ENCODE data around the gene RCCD1. TPM values are rescaled to one million over a fixed set of nuclear protein-coding genes. Genes with fewer than 3 reads are reported as not detected.

Gene RCCD1
- total and polyA plus RNA-seq, 2 experiments from 2014 or later: 9.8 to 13.0 TPM

- 93% methylated on average over 18 of the region's 18 CpGs for WGBS, 2 experiments (ENCODE audit: low coverage in 1 of 2, low lambda C conversion rate in 2 of 2, missing lambda C conversion rate in 2 of 2)
- H3K79me2 ChIP-seq (ENCODE audit: insufficient read depth): no peaks in the 10 kb centered on the region
- no peak overlapping the region for H3K4me3 ChIP-seq
- peaks cover 22% of the 10 kb centered on the region for H3K36me3 ChIP-seq (ENCODE audit: low read depth)
- H3K4me2 ChIP-seq (ENCODE audit: unreplicated experiment): no peak overlapping the region
- TF ChIP-seq EZH2 (IDR thresholded peaks at IDR 0.05; ENCODE audit: insufficient read depth, poor library complexity, severe bottlenecking) (no peak), EZH2phosphoT487 (IDR thresholded peaks at IDR 0.05; ENCODE audit: insufficient read depth, low read depth) (no peak)
- no peak overlapping the region for H3K27ac ChIP-seq
- no peaks in the 10 kb centered on the region for H3K4me1 ChIP-seq (ENCODE audit: insufficient read depth)
- no peak for DNase-seq
- no peaks in the 10 kb centered on the region for H4K20me1 ChIP-seq (ENCODE audit: insufficient read depth)
- H2AFZ ChIP-seq: no peak overlapping the region
- in situ Hi-C loops (cut with MboI): no loop called here
- H3K9me3 ChIP-seq (ENCODE audit: low read depth): no peaks in the 10 kb centered on the region
- no peaks in the 10 kb centered on the region for H3K9me2 ChIP-seq (ENCODE audit: insufficient read depth)
- no peaks in the 10 kb centered on the region for H3K27me3 ChIP-seq (replicated peaks; ENCODE audit: insufficient read depth)
- no peak overlapping the region for H3K9ac ChIP-seq
- peaks cover 11% of the 10 kb centered on the region; the same call in 1 of the 2 replicates for H3F3A ChIP-seq (ENCODE audit: insufficient read depth)
Observed at GRCh38 chr15:90947577-90948357, 6.9 kb upstream of the RCCD1 start.

GRCh38 chr15:90948506-90948905 is 6.2 kb upstream of the RCCD1 start:
- Histone ChIP-seq H3K27ac (no peak overlapping the region), H3K9ac (no peak overlapping the region), H3K27me3 (replicated peaks; ENCODE audit: insufficient read depth) (no peaks in the 10 kb centered on the region), H3K79me2 (ENCODE audit: insufficient read depth) (no peaks in the 10 kb centered on the region), H3K36me3 (ENCODE audit: low read depth) (peaks cover 15% of the 10 kb centered on the region), H4K20me1 (ENCODE audit: insufficient read depth) (no peaks in the 10 kb centered on the region), H3F3A (ENCODE audit: insufficient read depth) (peaks cover 11% of the 10 kb centered on the region; the same call in 1 of the 2 replicates), H3K9me3 (ENCODE audit: low read depth) (no peaks in the 10 kb centered on the region), H3K4me2 (ENCODE audit: unreplicated experiment) (no peak overlapping the region), H3K9me2 (ENCODE audit: insufficient read depth) (no peaks in the 10 kb centered on the region), H2AFZ (no peak overlapping the region), H3K4me3 (no peak overlapping the region), H3K4me1 (ENCODE audit: insufficient read depth) (no peaks in the 10 kb centered on the region)
- no peak for DNase-seq
- in situ Hi-C loops (cut with MboI): no loop called here
- WGBS, 2 experiments (ENCODE audit: low coverage in 1 of 2, low lambda C conversion rate in 2 of 2, missing lambda C conversion rate in 2 of 2): 98 to 100% methylated on average over 8 of the region's 8 CpGs
- TF ChIP-seq EZH2phosphoT487 (IDR thresholded peaks at IDR 0.05; ENCODE audit: insufficient read depth, low read depth) (no peak), EZH2 (IDR thresholded peaks at IDR 0.05; ENCODE audit: insufficient read depth, poor library complexity, severe bottlenecking) (no peak)

- in situ Hi-C loops (cut with MboI): no loop called here
- no peak overlapping the region for H3K27ac ChIP-seq
Observed at GRCh38 chr15:90949979-90950675, 4.6 kb upstream of the RCCD1 start.

GRCh38 chr15:90950676-90951075 is 4.0 kb upstream of the RCCD1 start:
- WGBS, 2 experiments (ENCODE audit: low coverage in 1 of 2, low lambda C conversion rate in 2 of 2, missing lambda C conversion rate in 2 of 2): 92 to 95% methylated on average over 6 of the region's 6 CpGs
- Histone ChIP-seq H3F3A (ENCODE audit: insufficient read depth) (peaks cover 11% of the 10 kb centered on the region; the same call in 1 of the 2 replicates), H3K9me2 (ENCODE audit: insufficient read depth) (no peaks in the 10 kb centered on the region), H3K9ac (no peak overlapping the region), H2AFZ (no peak overlapping the region), H3K27ac (no peak overlapping the region), H3K4me3 (no peak overlapping the region), H3K79me2 (ENCODE audit: insufficient read depth) (no peaks in the 10 kb centered on the region), H3K4me1 (ENCODE audit: insufficient read depth) (peaks cover 5% of the 10 kb centered on the region; the same call in 1 of the 2 replicates), H3K4me2 (ENCODE audit: unreplicated experiment) (no peak overlapping the region), H3K36me3 (ENCODE audit: low read depth) (no peaks in the 10 kb centered on the region; the same call in 1 of the 2 replicates), H3K27me3 (replicated peaks; ENCODE audit: insufficient read depth) (no peaks in the 10 kb centered on the region), H4K20me1 (ENCODE audit: insufficient read depth) (no peaks in the 10 kb centered on the region), H3K9me3 (ENCODE audit: low read depth) (no peaks in the 10 kb centered on the region)
- in situ Hi-C loops (cut with MboI): no loop called here
- DNase-seq: no peak
- TF ChIP-seq EZH2phosphoT487 (IDR thresholded peaks at IDR 0.05; ENCODE audit: insufficient read depth, low read depth) (no peak), EZH2 (IDR thresholded peaks at IDR 0.05; ENCODE audit: insufficient read depth, poor library complexity, severe bottlenecking) (no peak)

More at GRCh38 chr15:90949979-90950675, 4.6 kb upstream of the RCCD1 start:
- no peaks in the 10 kb centered on the region for H3K4me1 ChIP-seq (ENCODE audit: insufficient read depth)
- peaks cover 1% of the 10 kb centered on the region; the same call in 1 of the 2 replicates for H3K36me3 ChIP-seq (ENCODE audit: low read depth)
- H3K4me3 ChIP-seq: no peak overlapping the region
- H3K4me2 ChIP-seq (ENCODE audit: unreplicated experiment): no peak overlapping the region
- no peaks in the 10 kb centered on the region for H3K79me2 ChIP-seq (ENCODE audit: insufficient read depth)
- no peaks in the 10 kb centered on the region for H3K27me3 ChIP-seq (replicated peaks; ENCODE audit: insufficient read depth)
- no peak overlapping the region for H2AFZ ChIP-seq
- peaks cover 11% of the 10 kb centered on the region; the same call in 1 of the 2 replicates for H3F3A ChIP-seq (ENCODE audit: insufficient read depth)
- no peak for DNase-seq
- no peak for TF ChIP-seq EZH2phosphoT487 (IDR thresholded peaks at IDR 0.05; ENCODE audit: insufficient read depth, low read depth)
- no peak for TF ChIP-seq EZH2 (IDR thresholded peaks at IDR 0.05; ENCODE audit: insufficient read depth, poor library complexity, severe bottlenecking)
- no peaks in the 10 kb centered on the region for H3K9me3 ChIP-seq (ENCODE audit: low read depth)
- WGBS, 2 experiments (ENCODE audit: low coverage in 1 of 2, low lambda C conversion rate in 2 of 2, missing lambda C conversion rate in 2 of 2): 97 to 99% methylated on average over 21 to 23 of the region's 23 CpGs
- H3K9me2 ChIP-seq (ENCODE audit: insufficient read depth): no peaks in the 10 kb centered on the region
- no peaks in the 10 kb centered on the region for H4K20me1 ChIP-seq (ENCODE audit: insufficient read depth)
- H3K9ac ChIP-seq: no peak overlapping the region
